HG03571 (cell line): ENCODE results near the gene RCOR1.
"Not testable (repeated sequence)": the region's sequence is repeated elsewhere in the genome, so short reads cannot be mapped to it uniquely, and the experiment has no call there.

Experiments
- ATAC-seq: cut with Tn5 transposase; IDR thresholded peaks from one replicate; pipeline ENCODE4 v1.9.1; 2021; ENCODE audit not compliant: unreplicated experiment

Gene RCOR1

GRCh38 chr14:102739190-102739469 lies 146.7 kb downstream of the RCOR1 start:
- ATAC-seq: no peak

- ATAC-seq: no peak
Measured at GRCh38 chr14:102746634-102747438, 154.4 kb downstream of the RCOR1 start.

- ATAC-seq: no peak
Measured at GRCh38 chr14:102748806-102749205, 156.4 kb downstream of the RCOR1 start.

GRCh38 chr14:102749393-102750305 lies 157.2 kb downstream of the RCOR1 start:
- ATAC-seq: no peak

DNA sequence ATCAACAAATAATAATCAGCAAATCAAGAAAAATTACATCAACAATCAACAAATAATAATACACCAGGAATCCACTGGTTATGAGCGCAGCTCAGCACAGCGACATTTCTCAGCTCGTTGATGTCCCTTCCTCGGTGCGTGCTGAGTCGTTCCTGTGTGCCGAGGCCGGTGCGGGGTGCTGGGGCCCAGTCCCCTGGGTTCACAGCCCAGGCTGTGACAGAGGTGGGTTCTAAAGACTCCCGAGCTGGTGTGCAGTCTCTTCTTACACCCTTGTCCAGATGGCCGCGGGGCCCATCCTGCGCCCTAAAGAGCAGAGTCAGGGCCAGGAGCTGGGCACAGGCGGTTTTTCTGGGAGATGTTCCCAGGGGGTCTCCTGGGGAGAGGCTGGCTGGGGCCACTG lies 157.9 kb downstream of the RCOR1 start:
- ATAC-seq: no peak

- ATAC-seq: no peak
Measured at GRCh38 chr14:102751088-102751487, 158.6 kb downstream of the RCOR1 start.

DNA sequence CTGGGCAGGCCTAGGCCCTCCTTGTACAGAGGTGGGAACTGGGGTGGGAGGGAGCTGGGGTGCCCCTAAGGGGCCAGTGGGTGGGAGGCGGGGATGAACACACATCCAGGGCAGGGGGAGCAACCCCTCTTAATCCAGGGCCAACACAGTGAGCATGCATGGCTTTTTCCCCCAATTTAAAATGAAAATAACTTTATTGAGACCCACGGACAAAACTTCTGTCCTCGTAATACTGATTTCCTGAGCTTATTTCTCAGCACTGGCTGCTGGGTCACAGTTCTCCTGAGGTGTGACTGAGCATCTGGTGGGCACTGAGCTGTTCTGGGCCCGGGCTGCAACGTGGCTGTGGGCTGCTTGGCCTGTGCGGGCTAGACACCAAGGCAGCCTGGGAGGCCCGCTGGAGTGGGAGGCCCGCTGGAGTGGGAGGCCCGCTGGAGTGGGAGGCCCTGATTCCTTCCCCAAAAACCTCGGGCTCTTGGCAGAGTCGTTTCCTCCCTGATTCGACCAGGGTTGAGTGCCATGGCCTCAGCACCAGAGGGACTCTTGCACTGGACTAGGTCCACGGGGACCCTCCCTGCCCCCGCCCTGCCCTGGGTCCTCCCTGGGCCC lies 159.9 kb downstream of the RCOR1 start:
- ATAC-seq: no peak

DNA sequence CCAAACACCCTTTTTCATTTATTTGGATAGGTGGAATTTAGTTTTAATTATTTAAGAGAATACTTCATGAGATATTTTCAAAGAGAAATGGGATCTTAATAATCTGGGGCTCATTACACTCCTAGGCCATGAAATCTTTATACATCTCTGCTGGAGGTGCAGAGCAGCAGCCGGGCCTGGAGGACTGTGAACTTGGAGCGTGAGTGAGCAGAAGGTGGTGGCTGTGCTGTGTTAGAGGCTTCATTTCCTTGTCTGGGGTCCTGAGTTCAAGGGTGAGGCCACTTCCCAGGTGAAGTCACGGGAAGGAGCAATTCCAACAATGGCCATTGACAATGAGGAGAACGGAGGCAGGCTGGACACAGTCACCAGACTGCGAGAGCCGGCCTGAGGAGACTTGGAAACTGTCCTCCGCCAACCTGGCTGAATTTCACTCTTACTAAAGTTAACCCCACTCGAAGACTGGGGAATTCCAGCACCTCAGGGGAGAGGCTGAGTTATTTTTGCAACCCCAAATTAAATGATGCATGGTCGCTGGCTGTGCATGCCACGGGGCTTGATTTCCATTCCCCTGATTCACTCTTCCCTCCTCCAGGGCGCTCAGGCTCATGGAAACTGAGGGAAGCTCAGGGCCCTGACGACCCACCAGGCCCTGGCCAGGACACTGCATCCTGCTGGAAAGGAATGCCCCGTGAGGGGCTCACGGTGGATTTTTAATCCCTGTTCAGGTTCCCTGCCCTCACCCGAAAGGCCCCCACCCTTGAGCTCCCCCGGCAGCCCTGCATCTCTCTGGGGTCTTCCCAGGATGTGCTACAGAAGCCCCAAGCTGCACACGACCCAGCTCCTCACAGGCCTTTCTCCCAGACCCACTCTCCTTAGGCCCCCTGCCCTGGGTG lies 162.2 kb downstream of the RCOR1 start:
- no peak for ATAC-seq

- no peak for ATAC-seq
Measured at GRCh38 chr14:102757646-102758045, 165.2 kb downstream of the RCOR1 start.

- ATAC-seq: no peak
Measured at GRCh38 chr14:102758087-102758486, 165.6 kb downstream of the RCOR1 start.

- no peak for ATAC-seq
Measured at GRCh38 chr14:102759456-102760187, 167.2 kb downstream of the RCOR1 start.

- ATAC-seq: no peak
Measured at GRCh38 chr14:102760496-102761193, 168.2 kb downstream of the RCOR1 start.

GRCh38 chr14:102761206-102761605 lies 168.8 kb downstream of the RCOR1 start:
- ATAC-seq: no peak

GRCh38 chr14:102764220-102764671 lies 171.8 kb downstream of the RCOR1 start:
- ATAC-seq: peak; percentile 59

DNA sequence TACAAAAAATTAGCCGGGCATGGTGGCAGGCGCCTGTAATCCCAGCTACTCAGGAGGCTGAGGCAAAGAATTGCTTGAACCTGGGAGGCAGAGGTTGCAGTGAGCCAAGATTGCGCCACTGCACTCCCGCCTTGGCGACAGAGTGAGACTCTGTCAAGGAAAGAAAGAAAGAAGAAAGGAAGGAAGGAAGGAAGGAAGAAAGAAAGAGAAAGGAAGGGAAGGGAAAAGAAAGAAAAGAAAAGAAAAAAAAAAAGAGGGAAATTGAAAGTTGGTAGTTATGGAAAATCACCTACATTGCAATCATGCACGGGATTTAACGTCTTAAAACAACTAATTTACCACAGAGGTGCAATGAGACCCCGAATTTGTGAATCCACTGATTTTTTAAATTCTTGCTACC lies 173.3 kb downstream of the RCOR1 start:
- ATAC-seq: not testable (repeated sequence)

GRCh38 chr14:102768223-102769048 lies 176.0 kb downstream of the RCOR1 start:
- peak; percentile 61 for ATAC-seq

DNA sequence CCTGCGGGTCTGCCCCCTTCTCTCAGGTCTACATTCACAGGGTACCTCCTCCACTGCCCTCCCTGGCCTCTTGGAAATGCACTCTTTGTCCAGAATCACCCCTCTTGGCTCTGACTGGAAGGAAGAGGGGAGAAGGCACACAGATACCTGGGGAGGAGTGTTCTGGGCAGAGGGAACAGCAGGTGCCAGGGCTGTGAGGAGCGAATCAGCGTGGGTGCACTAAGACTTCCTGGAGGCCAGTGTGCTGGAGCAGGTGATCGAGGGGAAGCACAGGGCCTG lies 176.5 kb downstream of the RCOR1 start:
- no peak for ATAC-seq

GRCh38 chr14:102770147-102771123 lies 178.0 kb downstream of the RCOR1 start:
- ATAC-seq: no peak
